NCI-H69 (cell line): ENCODE results near the gene CISH.
A peak's percentile ranks its signal among the peaks of the same experiment; 100 is the strongest.

Experiments used
- DNase-seq: peaks from one replicate; lab custom pipeline; 2025; lab: John Stamatoyannopoulos, UW

The CISH gene

DNA sequence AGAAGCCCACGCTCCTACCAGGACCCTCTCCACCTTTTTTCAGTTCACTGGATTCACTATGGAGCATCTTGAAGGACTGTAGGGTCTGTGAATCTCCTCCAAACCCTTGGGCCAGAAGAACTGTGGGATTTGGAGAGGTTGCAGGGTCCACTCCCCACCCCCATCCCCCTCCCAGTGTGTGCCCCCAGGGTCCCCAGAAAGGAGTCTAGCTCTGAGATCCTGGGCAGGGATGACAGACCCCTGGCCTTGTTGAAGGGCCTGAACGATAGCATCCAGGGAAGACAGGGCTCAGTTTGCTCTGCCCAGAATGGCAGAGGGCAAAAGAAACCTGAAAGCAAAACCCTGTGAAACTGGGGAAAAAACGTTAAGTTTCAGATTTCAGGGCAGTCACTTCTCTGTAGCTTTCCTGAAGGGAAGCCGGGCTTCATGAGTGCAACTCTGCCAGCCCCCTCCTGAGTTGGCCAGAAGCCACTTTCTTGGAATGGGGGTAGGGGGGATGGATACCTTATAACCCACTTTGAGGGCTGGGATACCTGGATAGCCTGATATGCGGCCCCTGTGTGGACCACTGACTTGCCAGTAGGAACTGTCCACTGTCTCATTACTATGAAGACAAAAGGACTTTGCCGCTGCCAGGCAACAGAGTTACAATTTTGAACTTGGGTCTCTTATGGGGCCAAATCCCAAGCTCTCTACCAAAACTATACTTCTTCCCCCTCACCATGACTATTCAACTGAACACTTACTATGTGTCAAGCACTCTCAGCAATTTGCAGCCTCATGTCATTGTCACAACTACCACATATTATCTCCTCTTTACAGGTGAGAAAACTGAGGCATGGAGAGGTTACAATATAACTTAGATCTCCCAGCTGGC is 1.6 kb upstream of the CISH start:
- DNase-seq: no peak

DNA sequence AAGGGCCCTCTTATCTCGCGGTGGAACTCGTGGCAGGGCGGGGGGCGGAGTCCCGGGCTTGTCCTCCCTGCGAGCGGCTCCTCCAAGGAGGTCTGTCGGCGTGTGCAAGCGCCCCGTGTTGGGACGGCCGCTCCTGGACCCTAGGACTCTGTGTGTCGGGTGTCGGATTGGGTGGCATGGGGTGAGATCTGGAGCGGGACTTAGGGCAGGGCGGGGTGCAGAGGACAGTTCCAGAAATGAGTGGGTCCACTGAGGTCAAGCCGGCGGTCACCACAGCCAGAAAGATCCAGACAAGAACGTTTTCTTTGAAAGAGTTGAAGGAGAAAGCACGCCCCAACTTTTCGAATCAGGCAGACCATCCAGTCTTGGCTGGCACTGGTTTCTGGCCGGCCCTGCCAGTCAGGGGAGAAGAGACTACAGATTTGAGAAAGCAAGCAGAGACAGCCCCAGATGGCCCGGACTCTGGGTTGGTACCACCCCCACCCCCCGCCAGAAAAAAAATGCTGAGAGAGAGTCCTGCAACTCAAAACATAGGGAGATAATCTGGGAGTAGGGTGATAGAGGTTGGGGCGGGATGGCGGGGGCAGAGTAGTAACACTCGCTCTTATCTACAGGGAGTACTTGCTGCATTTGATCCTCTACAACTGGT is 784 bp upstream of the CISH start:
- DNase-seq: no peak

DNA sequence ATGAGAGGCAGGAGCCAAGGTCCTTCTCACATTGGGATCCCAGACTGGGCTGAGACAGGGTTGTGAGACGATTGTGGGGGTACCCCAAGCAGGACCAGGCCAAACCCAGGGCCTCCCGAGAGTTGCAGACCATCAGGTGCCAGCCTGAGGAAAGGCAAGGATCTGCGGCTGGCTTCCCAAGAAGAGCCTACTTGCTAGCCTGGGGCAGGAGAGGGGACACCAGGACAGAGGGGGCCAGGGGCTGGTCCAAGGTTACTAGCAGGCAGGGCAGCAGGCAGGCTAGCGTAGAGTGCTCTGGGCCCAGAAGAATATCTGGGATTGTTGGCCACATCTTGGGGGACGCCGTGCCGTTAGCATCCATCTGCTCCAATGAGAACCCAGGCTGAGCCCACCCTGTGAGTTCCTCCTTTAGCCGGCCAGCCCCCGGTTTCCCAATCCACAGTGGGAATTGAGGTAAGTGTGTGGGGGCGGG is 546 bp downstream of the CISH start:
- no peak for DNase-seq

DNA sequence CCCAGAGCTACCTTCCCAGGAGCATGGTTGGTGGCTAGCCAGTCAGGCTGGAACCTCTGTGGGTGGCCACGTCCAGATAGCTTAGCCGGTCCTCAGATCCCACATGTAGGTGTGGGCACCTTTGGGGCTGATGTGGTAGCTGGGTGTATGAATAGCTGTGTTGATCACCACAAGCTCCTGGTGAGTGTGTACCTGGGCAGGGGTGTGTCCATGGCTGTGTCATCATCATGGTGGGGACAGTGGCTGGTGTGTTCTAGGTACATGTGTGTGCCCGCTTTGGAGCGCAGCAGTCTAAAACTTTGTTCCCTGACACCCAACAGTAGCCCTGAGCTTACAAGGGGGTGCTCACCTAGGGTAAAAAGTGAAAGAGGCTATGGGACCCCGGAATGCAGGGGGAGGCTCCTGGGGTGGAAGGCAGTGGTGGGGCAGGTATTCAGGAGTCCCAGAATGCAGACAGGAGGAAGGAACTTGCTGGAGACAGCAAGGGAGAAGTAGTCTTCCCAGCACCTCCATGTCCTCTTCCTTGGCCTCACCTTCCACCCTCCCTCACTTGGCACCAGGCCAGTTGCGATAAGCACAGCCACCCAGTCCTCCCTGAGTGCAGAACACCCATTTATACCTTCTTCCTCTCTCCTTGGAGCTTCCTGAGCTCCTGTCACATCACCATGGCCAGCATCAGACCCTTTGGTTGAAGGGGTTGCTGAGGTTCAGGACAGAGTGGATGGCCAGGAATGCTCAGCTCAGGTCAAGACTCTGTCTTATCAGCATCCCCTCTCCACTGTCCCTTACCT is 1.2 kb downstream of the CISH start:
- DNase-seq: peak; percentile 7

DNA sequence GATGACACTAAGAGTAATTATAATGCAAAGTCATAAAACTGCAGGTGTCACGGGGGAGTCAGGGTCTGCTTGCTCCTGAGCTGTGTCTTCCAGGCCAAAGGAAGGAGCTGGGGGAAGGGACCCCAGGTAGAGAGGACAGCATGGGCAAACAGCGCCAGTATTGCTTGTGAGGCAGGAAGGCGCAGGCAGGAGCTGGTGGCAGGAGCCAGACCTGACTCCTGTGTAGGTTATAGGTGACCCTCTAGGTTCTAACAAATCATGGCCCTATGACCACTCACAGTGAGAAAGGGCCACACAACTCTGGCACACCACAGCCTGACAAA is 1.9 kb downstream of the CISH start:
- DNase-seq: no peak

DNA sequence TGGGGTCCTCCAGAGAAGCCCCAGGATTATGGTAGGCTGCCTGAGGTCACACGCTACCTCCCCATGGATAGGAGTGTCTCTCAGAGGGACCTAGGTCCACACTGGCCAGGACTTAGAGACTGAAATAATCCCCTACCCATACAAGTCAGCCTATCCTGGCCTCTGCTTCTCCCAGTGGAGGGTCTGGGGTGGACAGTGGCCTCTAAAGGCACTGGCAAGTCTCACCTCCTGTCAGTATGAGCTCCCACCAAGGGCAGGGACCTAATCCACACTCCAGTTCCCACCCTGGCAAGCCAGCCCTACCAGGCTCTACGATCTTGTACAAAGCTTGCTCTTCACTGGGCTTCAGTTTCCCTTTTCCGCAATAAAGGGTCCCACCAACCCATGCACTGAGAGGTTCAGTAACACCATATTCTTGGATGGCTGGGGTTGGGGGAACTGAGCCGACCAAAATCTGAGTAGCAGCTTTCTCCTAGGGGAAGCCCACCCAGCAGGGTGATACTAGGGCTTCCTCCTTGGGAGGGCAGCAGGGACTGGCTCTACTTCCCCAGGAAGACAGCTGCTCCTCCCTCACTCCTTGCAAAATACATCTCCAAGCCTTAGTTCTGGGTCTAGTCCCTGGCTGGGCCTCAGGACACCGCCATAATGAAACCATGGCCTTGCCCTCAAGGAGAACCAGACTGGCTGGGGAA is 2.4 kb downstream of the CISH start:
- DNase-seq: no peak

DNA sequence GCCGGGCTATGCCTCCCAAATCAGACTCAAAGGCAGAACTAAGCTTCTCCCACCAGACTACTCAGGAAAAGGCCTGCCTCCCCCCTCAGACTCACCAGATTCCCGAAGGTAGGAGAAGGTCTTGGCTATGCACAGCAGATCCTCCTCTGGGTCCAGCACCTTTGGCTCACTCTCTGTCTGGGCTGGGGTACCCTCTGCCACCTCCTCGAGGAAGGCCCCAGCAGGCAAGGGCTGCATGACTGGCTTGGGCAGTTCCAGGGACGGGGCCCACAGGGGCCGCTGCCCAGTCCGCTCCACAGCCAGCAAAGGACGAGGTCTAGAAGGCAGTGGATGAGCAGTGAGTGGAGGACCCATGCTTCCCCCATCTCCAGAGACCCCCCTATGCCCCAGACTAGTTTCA is 3.3 kb downstream of the CISH start:
- DNase-seq: no peak

DNA sequence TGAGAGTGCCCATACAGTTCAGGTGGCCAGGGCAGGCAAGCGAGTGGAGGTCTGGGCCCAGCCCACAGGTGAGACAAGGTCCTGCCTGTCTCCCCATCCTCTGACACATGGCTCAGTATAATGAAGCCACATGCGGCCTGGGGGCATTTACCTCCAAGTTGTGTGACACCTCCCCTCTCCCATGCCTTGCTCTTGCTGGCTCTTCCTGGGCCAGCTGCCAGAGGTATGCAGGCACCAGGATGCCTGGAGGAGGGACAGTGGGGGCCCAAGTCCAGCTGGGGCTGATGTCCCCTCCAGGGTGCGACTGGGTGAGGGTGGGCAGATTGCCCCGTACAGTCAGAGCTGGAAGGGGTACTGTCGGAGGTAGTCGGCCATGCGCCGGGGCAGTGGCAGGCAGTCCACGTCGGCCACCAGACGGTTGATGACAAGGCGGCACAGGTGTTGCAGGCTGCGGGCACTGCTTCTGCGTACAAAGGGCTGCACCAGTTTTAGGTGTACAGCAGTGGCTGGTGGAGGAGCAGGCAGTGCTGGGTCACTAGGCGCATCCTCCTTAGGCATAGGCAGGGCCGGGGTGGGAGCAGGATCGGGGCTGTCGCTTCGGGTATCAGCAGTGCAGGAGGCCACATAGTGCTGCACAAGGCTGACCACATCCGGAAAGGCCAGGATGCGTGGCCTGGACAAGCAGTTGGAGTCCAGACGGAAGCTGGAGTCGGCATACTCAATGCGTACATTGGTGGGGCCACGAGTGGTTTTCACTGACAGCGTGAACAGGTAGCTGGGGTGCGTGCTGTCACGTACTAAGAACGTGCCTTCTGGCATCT is 4.1 kb downstream of the CISH start:
- peak; percentile 11 for DNase-seq

DNA sequence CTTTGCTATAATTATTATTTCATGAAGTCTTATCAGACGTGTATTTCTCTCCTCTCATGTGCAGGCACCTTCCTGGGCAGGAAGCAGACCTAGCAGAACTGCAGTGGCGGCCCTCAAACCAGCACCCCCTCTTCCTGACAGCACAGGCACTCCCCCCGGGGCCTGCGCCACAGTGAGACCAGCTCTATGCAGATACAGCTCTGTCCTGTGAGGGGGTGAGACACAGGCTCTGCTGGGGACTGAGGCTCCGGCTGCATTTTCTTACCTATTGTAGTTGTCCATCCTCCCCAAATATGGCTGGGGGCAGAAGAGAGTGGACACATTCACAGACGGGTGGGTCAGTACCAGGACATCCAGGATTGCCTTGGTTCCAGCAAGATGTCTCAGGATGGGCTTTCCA is 5.0 kb downstream of the CISH start:
- no peak for DNase-seq

DNA sequence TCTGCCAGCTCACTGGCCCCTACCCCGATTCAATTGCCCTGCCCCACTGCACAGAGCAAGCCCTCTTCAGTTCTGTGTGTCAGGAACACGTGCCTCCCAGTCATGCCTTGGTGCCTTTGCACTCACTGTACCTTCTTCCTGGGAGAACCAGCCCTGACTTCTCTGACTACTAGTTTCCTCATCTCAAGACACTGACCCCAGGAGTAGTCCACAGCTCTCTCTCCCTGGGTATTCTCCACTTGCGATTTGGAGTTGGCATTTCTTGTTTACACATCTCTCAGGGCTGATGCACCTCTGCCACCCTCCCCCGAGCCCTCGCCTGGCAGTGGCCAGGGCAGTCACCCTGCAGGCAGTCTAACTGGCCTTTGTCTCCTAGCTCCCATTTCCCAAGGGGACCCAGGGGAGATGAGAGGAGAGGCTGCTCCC is 5.7 kb downstream of the CISH start:
- peak; percentile 12 for DNase-seq

DNA sequence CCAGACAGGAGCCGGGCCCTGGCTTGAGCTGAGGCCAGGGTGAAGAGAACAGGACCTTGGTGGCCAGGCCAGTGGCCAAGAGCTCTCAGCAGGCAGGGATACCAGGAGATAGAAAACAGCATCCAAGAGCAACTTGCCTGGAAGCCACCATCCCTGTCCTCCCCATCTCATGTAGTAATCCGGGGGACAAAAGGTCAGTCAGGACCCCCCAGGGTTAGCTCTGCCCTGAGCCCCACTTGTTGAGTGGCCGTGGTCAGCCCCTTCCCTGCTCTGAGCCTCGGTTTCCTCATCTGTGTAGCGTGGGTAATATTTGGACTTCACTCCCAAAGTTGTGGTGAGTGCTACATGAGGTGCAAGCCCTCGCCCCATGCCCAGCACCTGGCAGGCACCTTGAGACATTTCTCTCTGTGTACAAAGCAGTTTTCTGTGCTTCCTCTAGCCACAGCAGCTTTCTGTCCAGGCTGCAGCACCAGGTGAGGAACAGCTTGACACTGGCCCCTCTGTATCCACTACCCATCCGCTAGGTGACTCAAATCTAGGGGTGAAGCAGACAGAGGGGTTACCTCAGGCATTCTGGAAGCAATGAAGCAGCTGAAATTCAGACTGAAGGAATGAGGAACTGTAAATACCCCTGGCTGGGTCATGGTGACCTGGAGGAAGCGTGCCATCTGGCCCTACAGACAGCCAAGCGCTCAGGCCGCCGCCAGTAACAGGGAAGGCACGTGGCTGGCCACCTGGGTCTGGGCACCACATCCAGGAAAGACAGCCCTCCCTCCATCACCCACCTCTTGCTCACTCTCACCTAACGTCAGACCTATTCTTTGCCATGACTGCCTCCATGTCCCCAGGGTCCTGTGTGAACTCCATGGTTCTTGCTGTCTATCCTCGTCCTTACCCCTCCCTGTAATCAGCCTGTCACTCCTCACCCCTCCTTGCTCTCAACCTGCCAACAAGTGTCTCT is 6.7 kb downstream of the CISH start:
- DNase-seq: no peak

DNA sequence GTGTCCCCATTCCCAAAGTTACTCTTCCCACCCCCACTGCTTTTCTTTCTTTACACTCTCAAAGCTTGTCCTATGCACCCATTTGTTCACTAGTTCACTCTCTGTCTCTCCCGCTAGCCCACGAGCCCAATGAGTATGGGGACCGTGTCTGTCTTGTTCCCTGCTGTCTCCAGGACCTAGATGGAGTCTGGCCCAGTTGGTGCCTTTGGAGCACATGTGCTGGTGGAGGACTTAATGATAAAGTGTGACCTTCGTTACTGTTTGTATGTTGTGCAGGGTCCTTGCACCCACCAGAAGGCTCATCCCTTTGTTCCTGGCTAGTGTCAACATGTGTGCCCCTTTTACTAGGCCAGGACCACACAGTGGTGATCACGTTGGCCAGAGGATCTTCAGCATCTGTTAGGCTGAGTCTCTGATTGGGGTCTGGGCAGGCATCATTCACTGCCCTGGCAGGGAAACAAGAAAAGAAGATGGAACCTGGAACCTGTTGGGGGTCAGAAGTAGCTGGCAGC is 7.4 kb downstream of the CISH start:
- no peak for DNase-seq

DNA sequence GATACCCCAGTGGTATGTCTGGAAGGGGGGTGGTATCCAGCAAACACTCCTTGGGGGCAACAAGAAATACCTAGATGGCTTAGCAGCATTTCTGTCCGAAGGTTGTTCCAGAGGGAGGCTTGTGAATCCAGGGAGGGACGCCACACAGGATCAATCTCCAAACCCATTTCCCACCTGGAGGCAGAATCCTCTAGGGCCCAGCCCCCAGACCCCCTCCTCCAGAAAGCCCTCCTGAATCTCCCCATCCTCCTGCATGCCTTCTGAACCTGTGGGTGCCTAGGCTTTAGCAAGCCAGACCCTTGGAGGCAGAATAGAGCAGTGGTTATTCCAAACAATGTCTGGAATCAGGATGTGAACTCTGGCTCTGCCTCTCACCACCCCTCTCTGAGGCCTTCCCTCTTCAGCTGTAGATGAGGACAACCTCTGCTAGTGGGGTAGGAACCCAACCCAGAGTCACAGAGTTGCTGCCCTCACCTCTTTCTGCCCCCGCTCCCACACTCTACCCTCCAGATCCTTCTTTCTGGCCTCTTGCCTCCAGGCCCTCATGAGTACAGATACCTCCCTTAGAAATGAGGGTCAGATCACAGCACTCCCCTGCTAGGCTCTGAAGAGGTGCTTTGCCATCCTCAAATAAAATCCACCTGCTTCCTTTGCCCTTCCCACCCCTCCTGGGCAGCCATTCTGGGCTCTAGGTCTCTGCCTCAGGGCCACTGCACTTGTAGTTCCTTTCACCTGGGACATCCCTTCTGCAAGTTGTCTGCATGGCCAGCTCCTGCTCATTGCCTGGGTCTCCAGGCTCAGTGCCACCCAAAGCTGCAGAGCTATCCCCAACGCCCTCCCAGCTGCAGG is 8.1 kb downstream of the CISH start:
- DNase-seq: no peak

DNA sequence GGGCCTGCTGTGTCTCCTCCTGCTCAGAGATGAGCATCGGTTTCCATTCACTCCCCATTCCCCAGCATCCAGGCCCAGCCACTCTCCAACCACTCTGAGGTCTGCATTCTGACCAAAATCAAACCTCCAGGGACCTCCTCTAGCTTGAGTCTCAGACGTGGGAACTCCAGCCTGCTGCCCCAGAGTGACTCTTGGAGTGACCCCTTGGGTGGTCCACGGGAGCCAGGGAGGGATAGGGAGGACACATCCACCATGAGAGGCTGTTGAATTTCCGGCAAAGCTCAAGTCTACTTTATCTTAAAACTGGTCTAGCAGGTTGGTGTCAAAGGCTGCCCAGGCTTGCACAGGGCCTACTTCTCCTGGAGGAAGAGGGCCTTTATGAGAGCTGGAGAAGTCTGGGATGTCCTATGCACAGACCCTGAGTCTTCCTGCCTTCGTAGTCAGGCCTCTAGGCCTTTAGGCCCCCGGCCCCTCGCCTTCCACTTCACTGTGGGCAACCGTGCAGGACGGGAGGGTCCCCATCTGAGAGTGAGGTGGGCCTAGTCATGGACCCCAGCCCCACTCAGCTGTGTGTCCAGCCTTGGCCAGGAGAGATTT is 8.9 kb downstream of the CISH start:
- DNase-seq: no peak

DNA sequence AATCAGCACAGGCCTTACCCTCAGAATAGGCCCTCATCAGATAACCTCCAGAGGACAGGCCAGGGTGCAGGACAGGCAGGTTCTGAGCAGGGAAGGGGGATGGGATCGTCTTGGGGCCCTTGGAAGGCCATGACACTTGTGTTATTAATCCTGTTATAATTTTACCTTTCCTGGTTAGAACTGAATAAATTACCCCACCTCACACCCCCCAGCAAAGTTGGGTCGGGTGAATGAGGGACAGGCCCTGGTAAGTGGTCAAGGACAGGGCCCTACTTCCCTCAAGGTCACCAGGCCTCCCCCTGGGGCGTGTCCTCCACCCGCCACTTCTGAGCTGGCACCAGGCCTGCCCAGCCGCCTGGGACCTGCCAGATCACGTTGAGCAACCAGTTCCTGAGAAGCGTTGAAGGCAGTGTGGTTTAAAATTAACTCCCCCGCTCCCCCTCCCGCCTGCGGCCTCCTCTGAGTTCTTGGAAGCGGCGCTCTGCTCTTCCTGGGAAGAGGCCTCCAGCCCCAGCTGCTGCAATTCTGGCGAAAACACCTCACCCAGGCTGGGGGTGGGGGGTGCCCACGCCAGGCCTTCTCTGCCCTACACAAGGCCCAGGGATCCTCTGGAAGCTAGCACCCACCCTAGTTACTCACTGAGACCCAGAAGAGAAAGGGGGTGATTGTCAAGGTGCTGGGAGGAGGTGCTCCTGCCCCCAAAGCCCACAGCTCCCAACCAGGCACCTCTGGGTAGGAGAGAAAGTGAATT is 10.6 kb downstream of the CISH start:
- peak; percentile 77 for DNase-seq

DNA sequence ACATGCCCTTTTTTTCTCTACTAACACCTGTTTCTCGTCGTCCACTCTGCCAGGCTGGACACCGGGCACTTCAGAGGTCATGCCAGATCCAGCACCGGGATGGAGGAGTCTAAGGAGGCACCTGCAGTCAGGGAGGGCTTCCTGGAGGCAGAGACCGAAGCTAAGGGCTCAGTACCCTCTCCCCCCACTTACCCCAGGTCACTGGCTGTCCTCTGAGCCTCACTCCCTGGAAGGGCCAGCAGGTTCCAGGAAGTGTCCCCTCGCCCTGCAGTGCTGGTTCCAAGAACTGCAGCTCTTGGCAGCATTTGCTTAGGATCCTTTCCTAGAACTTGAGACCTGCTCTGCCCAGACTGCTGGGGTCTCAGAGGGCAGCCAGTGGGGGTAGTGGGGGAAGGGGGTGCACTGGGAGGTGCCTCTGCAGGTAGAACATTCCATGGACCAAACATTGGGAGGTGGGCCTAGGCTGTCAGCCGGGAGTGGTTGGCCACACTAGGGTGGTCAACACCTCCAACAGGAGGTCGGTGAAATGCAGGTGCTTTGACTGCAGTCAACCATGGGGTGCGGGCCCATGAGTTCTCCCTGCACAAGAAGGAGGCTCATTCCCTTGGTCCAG is 11.3 kb downstream of the CISH start:
- no peak for DNase-seq

DNA sequence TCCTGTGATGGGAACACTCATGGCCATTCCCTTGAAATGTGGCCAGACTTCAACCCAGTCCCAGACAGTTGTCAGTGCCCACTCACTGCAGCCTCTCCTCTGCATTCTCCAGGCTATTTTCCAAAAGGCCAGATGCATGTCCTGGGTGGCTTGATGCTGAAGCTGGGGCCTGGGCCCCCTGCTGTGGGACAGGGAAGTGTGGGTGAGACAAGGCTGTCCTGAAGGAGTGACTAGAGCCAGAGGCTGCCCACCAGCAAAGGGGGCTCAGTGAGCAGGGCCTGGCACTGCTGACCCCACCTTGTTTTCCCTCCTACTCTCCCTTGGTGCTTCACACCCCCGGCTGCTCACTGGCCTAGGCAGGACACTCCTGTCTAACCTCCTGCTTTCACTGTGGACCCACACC is 11.9 kb downstream of the CISH start:
- DNase-seq: no peak
